Measurements from ENCODE around the gene CDT1. TPM values are rescaled to one million over a fixed set of nuclear protein-coding genes. Genes with fewer than 3 reads are reported as not detected.

CDT1 gene
- total RNA-seq, 4 donors from 2014 or later: 2.9 to 14.7 (median 7.9) TPM

GRCh38 chr16:88815901-88816589, 12.5 kb downstream of the CDT1 start:
- WGBS, 2 donors: 43 to 60% methylated on average over 13 of the region's 19 CpGs
- DNase-seq (ENCODE audit: low spot score in 2 of 2): no peak
- H3K4me3 ChIP-seq (ENCODE audit: low read depth, poor library complexity, severe bottlenecking): no peak overlapping the region
- intact Hi-C loops (cut with DNase I; ENCODE audit: low total_unique reads): loop anchor here (10.0 kb wide), 1 partner anchor 349 kb away; no protein-coding TSS in a partner anchor
- TF ChIP-seq POLR2A (IDR thresholded peaks at IDR 0.05): no peak
- TF ChIP-seq, protein P1, sequence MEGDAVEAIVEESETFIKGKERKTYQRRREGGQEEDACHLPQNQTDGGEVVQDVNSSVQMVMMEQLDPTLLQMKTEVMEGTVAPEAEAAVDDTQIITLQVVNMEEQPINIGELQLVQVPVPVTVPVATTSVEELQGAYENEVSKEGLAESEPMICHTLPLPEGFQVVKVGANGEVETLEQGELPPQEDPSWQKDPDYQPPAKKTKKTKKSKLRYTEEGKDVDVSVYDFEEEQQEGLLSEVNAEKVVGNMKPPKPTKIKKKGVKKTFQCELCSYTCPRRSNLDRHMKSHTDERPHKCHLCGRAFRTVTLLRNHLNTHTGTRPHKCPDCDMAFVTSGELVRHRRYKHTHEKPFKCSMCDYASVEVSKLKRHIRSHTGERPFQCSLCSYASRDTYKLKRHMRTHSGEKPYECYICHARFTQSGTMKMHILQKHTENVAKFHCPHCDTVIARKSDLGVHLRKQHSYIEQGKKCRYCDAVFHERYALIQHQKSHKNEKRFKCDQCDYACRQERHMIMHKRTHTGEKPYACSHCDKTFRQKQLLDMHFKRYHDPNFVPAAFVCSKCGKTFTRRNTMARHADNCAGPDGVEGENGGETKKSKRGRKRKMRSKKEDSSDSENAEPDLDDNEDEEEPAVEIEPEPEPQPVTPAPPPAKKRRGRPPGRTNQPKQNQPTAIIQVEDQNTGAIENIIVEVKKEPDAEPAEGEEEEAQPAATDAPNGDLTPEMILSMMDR (IDR thresholded peaks at IDR 0.05): peak in 1 of 3 donors; percentile 33

DNA sequence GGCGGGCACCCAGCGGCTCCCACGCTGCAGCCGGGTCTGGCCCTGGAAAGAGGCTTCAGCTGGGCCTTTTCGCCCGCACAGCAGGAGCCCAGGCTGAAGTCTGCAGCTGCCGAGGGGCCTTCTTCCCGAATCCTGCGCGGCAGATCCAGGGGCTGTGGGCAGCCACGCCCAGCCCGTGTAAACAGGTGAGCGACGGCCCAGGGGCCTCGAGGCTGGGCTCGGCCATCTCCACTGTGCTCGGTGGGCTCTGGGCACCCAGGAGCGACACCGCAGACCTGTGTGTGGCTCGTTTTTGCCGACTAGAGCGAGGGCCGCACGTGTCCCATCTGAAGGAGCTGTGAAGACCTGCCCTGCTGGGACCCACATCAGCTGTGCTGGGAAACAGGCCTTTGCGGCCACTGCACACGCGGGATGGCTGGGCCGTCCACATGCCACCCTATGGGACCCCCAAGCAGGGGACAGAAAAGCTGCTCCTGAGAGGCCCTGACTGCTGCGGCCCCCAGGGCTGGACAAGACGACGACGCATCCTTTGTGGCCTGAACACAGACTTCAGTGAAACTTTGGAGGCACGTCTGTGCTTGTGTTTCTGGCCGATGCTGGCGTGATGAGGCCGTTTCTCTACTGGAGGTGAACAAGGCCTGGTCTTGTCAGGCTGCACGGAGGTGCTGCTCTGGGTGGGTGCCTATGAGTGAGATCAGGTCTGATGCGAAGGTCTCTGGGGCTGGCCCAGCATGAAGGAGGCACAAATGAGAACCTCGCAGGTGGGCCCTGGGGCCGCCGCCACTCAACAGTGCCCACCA, 13.3 kb downstream of the CDT1 start:
- intact Hi-C loops (cut with DNase I; ENCODE audit: low total_unique reads): loop anchor here (10.0 kb wide), 1 partner anchor 348 kb away; no protein-coding TSS in a partner anchor
- H3K4me3 ChIP-seq (ENCODE audit: low read depth, poor library complexity, severe bottlenecking): no peak overlapping the region
- TF ChIP-seq, protein P1 (IDR thresholded peaks at IDR 0.05): no peak
- no peak for TF ChIP-seq POLR2A (IDR thresholded peaks at IDR 0.05)
- WGBS, 2 donors: 52 to 76% methylated on average over 14 to 30 of the region's 41 CpGs
- no peak for DNase-seq (ENCODE audit: low spot score in 2 of 2)

DNA sequence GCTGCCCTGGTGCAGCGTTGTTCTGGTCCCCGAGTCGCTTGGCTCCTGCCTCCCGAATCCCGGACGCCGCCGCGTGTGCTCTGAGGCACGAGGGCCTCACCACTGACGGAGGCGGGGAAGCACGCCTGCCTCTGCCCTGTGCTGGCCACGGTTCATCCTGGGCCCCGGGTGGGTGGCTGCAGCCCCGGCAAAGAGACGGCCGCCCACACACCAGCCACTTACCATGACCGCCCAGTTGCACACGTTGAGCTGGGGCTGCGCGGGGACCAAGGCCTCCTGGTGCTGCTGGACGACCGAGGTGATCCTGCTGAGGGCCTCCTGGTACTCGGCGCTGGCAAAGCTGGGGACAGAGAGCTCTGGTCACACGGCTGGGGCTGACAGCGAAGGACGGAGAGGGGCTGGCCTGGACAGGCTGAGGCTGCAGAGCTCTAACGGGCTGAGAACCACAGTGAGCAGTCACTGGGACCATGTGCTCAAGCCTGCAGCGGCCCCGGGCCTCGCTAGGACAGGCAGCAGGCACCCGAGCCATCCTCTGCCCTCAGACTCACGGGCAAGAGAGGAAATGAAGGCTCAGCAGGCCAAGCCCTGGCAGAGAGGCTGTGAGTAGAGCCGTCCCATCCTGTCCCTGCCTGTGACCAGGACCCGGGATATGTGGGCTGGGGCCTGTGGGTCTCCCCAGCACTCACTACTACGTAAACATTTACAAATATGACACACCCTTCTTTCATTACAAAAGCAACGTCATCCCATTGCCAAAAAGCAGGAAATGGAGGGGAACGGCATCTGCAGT, 14.4 kb downstream of the CDT1 start:
- no peak overlapping the region for H3K4me3 ChIP-seq (ENCODE audit: low read depth, poor library complexity, severe bottlenecking)
- 85 to 88% methylated on average over 15 to 40 of the region's 40 CpGs for WGBS, 2 donors
- intact Hi-C loops (cut with DNase I; ENCODE audit: low total_unique reads): loop anchor here (10.0 kb wide), 1 partner anchor 347 kb away; no protein-coding TSS in a partner anchor
- no peak for DNase-seq (ENCODE audit: low spot score in 2 of 2)
- no peak for TF ChIP-seq POLR2A (IDR thresholded peaks at IDR 0.05)
- TF ChIP-seq, protein P1 (IDR thresholded peaks at IDR 0.05): no peak

DNA sequence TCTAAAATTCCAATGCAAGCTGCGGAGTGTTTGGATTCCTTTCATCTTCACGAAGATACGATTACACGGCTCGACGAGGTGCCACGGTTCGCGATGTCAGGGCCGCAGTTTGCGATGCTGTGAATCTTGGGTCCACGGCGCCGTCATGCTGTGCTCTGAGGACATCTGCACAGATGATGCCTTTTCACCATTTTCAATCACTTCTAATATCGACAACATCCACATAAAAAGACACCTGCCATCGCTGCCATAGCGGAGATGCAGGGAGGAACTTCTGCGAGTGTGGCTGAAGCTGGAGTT, 14.9 kb downstream of the CDT1 start:
- DNase-seq (ENCODE audit: low spot score in 2 of 2): no peak
- 89 to 90% methylated on average over 18 of the region's 18 CpGs for WGBS, 2 donors
- TF ChIP-seq, protein P1 (IDR thresholded peaks at IDR 0.05): no peak
- no peak for TF ChIP-seq POLR2A (IDR thresholded peaks at IDR 0.05)

GRCh38 chr16:88819126-88819525, 15.5 kb downstream of the CDT1 start:
- intact Hi-C loops (cut with DNase I; ENCODE audit: low total_unique reads): loop anchor here (10.0 kb wide), 1 partner anchor 346 kb away; no protein-coding TSS in a partner anchor
- no peak overlapping the region for H3K4me3 ChIP-seq (ENCODE audit: low read depth, poor library complexity, severe bottlenecking)
- TF ChIP-seq, protein P1 (IDR thresholded peaks at IDR 0.05): no peak
- TF ChIP-seq POLR2A (IDR thresholded peaks at IDR 0.05): no peak
- no peak for DNase-seq (ENCODE audit: low spot score in 2 of 2)
- 85 to 86% methylated on average over 7 to 16 of the region's 16 CpGs for WGBS, 2 donors

More for the DNA sequence above, 14.9 kb downstream of the CDT1 start:
- intact Hi-C loops (cut with DNase I; ENCODE audit: low total_unique reads): loop anchor here (10.0 kb wide), 1 partner anchor 346 kb away; no protein-coding TSS in a partner anchor
- H3K4me3 ChIP-seq (ENCODE audit: low read depth, poor library complexity, severe bottlenecking): no peak overlapping the region
